Stimulated activated CD8-positive, alpha-beta memory T cell treated with anti-CD3 and anti-CD28 coated beads, Interleukin-15, amount 100 ng/mL, for 48 hours (primary cell): ENCODE results near the gene XAB2.
"Not testable (repeated sequence)": the region's sequence is repeated elsewhere in the genome, so short reads cannot be mapped to it uniquely, and the experiment has no call there.

Experiments used
- DNase-seq, 2 donors: peaks; one replicate each; pipeline ENCODE4 v3.0.0-alpha.2; 2020; ENCODE audit warnings: low read depth in 2 of 2

The XAB2 gene

GRCh38 chr19:7577422-7577821 lies 51.9 kb downstream of the XAB2 start:
- not testable (repeated sequence) for DNase-seq

DNA sequence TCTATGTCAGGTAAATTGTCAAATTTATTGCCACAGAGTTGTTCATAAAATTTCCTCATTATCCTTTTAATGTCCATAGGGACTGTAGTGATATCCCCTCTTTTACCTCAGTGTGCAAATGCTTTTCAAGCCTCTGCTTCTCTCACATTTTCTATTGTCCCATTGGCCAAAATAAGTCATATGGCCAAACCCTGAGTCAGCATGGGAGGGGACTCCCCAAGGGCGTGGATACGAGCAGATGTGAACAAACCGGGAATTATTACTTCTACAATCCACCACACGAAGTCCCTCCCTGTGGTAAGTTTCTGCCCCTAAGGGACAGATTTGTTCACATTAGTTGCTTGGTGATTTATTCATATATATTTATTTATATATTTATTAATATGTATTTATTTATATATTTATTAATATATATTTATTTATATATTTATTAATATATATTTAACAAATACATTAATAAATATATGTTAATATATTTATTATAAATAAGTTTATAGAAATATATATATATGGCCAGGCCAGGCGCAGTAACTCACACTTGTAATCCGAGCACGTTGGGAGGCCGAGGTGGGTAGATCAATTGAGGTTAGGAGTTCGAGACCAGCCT lies 53.8 kb downstream of the XAB2 start:
- DNase-seq: no peak

- no peak for DNase-seq
These were observed 58.6 kb downstream of the XAB2 start for GRCh38 chr19:7570761-7571160.
